Activated CD4-positive, alpha-beta T cell treated with anti-CD3 and anti-CD28 coated beads for 36 hours (primary cell): Measurements from ENCODE around the gene ESPNL. TPM values are rescaled to one million over a fixed set of nuclear protein-coding genes. Genes with fewer than 3 reads are reported as not detected.
A peak's percentile ranks its signal among the peaks of the same experiment; 100 is the strongest.
"Not testable (repeated sequence)": the region's sequence is repeated elsewhere in the genome, so short reads cannot be mapped to it uniquely, and the experiment has no call there.

Experiments
- ATAC-seq: fragments of 200-7000 bp; cut with Tn5 transposase; one replicate; pipeline ENCODE4 v1.10.0; 2021; ENCODE audit warnings: mild to moderate bottlenecking, moderate library complexity
- CTCF ChIA-PET: fragments of 350-600 bp; sonication (Branson Sonifier 250); formaldehyde crosslinking; loops from one replicate; lab custom pipeline; 2021; ENCODE audit warnings: antibody characterized with exemption; lab: Charles Lee
- POLR2A ChIA-PET: fragments of 350-600 bp; sonication (Branson Sonifier 250); formaldehyde crosslinking; loops from one replicate; lab custom pipeline; 2021; ENCODE audit warnings: antibody characterized with exemption, inconsistent platforms; lab: Charles Lee
- DNase-seq: peaks from one replicate; pipeline ENCODE4 v3.0.0-alpha.2; 2020
- H3K27ac Mint-ChIP-seq: one replicate; pipeline ENCODE4 v1.8.0; 2021; ENCODE audit warnings: mixed read lengths
- H3K27me3 Mint-ChIP-seq: one replicate; pipeline ENCODE4 v1.8.0; 2021; ENCODE audit warnings: mixed read lengths
- H3K36me3 Mint-ChIP-seq: one replicate; pipeline ENCODE4 v1.8.0; 2021; ENCODE audit warnings: low read depth, mixed read lengths
- H3K4me1 Mint-ChIP-seq: one replicate; pipeline ENCODE4 v1.8.0; 2021; ENCODE audit warnings: mixed read lengths
- H3K4me3 Mint-ChIP-seq: one replicate; pipeline ENCODE4 v1.8.0; 2021; ENCODE audit warnings: mild to moderate bottlenecking, moderate library complexity, mixed read lengths
- H3K9me3 Mint-ChIP-seq: one replicate; pipeline ENCODE4 v1.8.0; 2021; ENCODE audit warnings: low read depth, mixed read lengths
- intact Hi-C, 2 experiments: fragments of 100-400 bp; cut with DNase I in 1 of 2; cut with micrococcal nuclease in 1 of 2; formaldehyde crosslinking; loops; one replicate each; pipeline versions ENCODE4 v1.14.2 to v1.15.1; 2022 to 2024; cut with DNase I, micrococcal nuclease
- total RNA-seq, 2 experiments: library from RNA; stranded (reverse); gene quantifications; one replicate each; pipeline ENCODE4 v1.2.3, GENCODE V29; 2021

ESPNL gene
- total RNA-seq, 2 experiments from 2014 or later: 0.16 to 0.21 TPM

DNA sequence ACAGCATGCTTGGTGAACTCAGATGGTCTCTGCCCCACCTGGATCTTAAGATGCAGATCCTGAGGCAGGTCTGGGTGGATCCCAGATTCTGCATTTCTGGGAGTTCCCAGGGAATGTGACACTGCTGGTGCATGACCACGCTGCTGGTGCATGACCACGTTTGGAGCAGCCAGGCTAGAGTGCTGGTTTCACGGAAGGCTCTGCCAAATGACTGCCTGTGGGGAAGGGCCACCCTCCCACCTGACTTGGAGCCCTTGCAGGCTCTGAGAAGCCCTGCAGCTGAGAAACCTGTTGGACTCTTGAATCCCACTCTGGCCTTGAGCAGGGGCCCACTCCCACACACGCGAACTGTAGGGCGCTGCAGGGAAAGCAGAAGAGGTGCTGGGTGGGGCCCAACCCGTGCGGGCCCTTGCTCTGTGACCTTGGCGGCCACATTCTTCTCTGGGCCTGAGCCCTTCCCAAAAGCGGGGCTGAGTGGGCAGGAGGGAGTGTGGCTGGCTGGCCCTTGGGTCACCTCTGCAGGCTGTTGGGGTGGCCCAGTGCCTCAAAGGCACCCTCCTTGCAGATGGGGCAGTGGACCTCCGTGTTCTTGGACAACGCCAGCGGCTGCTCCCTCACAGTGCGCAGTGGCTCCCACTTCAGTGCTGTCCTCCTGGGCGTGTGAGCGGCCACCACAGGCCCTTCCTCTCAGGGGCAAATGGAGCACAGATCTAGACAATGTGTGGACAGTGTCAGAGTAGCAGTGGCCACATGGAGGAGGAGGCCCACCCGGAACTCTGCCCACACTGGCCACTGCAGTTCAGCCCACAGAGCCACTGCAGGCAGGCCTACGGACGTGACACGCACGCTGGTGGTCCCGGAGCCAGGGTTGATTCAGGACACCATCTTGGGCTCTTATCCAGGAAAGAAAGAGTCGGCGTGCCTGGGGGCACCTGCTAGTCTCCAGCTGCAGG, 66.5 kb downstream of the ESPNL start:
- Mint-ChIP-seq H3K4me3 (no peak overlapping the region), H3K9me3 (no peaks in the 10 kb centered on the region), H3K27ac (no peak overlapping the region), H3K27me3 (peaks cover 12% of the 10 kb centered on the region), H3K4me1 (peaks cover 5% of the 10 kb centered on the region), H3K36me3 (peaks cover 16% of the 10 kb centered on the region)
- DNase-seq: no peak
- no peak for ATAC-seq
- intact Hi-C loops: loop anchor here in 1 of 2 experiments (10.0 kb wide), 1 partner anchor 98 kb away; no protein-coding TSS in a partner anchor
- POLR2A ChIA-PET: no interaction called here
- CTCF ChIA-PET: no interaction called here

DNA sequence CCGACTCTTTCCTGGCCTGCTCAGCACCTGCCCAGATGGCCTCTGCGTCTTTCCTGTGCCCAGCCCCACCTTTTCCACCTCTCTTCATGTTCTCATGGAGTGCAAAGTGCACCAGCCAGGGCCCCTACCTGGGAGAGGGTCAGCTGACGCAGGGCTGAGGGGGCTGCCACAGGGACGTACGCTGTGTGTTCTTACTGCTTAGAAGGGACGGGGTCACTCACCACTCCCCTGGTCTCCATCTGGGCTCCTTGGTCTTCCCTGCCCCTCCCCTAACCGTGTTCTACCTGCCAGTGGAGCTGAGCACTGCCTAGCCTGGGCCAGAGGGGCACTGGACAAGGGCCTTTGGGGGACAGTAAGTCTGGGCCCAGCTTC, 67.2 kb downstream of the ESPNL start:
- ATAC-seq (no peak), DNase-seq (no peak)
- Mint-ChIP-seq H3K4me1 (peaks cover 5% of the 10 kb centered on the region), H3K27ac (no peak overlapping the region), H3K36me3 (peaks cover 22% of the 10 kb centered on the region), H3K9me3 (no peaks in the 10 kb centered on the region), H3K27me3 (peaks cover 12% of the 10 kb centered on the region), H3K4me3 (no peak overlapping the region)
- ChIA-PET CTCF (no interaction called here), POLR2A (no interaction called here)
- intact Hi-C loops: loop anchor here in 1 of 2 experiments (10.0 kb wide), 1 partner anchor 97 kb away; no protein-coding TSS in a partner anchor

DNA sequence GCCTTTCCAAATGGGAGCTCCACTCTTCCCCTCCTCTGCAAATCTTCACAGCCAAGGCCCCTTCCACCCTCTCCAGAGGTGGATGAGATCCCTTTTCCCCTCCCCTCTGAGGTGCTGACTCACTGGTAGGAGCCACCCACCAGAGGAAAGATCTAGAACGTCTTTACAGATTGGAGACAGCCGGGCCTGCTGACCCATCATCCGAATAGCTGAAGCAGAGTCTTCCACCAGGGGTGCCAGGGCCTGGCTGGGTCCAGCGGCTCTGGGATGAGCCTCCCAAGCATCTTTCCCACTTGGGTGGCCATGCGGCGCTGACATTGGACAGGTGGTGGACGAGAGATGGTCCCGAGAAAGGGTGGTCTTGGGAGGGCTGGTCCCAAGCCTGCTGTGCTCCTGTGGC, 67.6 kb downstream of the ESPNL start:
- Mint-ChIP-seq H3K27ac (no peak overlapping the region), H3K9me3 (no peaks in the 10 kb centered on the region), H3K4me1 (peaks cover 5% of the 10 kb centered on the region), H3K4me3 (no peak overlapping the region), H3K36me3 (peaks cover 26% of the 10 kb centered on the region), H3K27me3 (peaks cover 12% of the 10 kb centered on the region)
- ATAC-seq (no peak), DNase-seq (no peak)
- intact Hi-C loops: loop anchor here in 1 of 2 experiments (10.0 kb wide), 1 partner anchor 97 kb away; no protein-coding TSS in a partner anchor
- ChIA-PET POLR2A (no interaction called here), CTCF (no interaction called here)

DNA sequence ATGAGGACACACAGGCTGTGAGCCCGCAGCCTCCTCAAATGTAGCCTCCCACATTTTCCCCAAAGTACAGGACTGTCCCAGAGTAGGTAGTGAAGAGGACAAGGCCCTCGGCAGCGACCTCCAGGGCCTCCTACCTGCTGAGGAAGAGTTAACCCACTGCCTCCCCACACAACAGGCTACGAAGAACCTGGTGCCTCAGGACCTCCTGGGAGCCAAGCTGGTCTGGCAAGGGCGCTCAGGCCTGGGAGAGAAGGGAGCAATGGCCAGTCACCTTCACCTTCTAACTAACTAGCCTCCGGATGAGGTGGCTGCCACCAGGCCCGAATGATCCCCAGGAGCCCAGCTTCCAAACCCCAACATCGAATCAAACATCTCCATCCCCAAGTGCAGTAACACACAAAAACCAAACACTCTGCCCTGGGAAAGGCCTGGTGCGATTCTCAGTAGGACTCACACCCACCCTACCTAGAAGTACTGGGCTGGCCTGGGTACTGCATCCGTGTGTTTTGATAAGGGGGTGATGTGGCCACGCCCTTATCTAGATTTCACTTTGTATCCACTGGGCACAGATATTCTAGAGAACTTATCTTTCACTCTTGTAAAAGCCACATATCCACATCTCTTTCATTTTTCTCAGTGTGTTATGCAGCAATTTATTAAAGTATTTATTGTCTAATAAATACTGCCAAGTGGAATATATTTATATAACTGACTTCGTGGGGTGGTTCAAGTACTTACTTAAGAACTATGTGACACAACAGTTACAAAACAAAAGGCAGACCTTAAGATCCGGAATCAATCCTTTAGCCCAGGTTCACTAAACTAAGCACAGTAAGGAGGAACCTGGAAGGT, 68.3 kb downstream of the ESPNL start:
- Mint-ChIP-seq H3K27ac (no peak overlapping the region), H3K4me3 (no peak overlapping the region), H3K36me3 (peaks cover 33% of the 10 kb centered on the region), H3K27me3 (peaks cover 10% of the 10 kb centered on the region), H3K9me3 (no peaks in the 10 kb centered on the region), H3K4me1 (peaks cover 5% of the 10 kb centered on the region)
- ChIA-PET CTCF (no interaction called here), POLR2A (no interaction called here)
- intact Hi-C loops: loop anchor here in 1 of 2 experiments (10.0 kb wide), 1 partner anchor 96 kb away; no protein-coding TSS in a partner anchor
- ATAC-seq (no peak), DNase-seq (no peak)

DNA sequence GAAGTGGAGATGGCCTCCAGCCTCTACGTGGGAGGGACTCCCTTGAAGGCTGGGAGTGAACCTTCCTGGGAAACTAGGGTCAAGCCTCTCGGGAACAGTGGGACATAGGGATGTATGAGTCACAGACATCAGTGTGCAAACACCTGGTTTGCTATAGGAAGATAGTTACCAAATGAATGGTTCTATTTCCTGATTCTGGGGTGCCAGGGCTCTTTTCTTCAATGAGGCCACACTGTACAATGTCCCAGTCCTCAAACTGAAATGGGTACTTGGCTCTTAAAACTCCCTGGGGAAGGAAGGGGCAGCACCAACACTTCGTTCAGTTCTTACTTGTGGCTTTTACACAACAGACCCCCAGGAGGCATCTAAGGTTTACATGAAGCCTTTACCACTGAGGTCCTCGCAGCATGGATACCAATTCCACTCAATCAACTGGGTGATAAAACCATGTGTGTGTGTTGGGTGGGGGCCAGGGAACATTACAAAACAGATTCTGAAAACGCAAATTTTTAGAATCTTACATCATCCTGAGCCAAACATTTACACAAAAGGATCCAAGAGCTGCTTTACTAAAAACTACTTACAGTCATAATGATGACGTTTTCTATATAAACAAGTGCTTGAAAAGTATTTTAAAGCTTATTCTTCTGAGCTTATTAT, 69.0 kb downstream of the ESPNL start:
- no peaks in the 10 kb centered on the region for H3K9me3 Mint-ChIP-seq
- ChIA-PET POLR2A (no interaction called here), CTCF (no interaction called here)
- H3K27ac Mint-ChIP-seq: no peak overlapping the region
- intact Hi-C loops: loop anchor here in 1 of 2 experiments (10.0 kb wide), 1 partner anchor 96 kb away; no protein-coding TSS in a partner anchor
- H3K4me1 Mint-ChIP-seq: peaks cover 5% of the 10 kb centered on the region
- DNase-seq (no peak), ATAC-seq (no peak)
- H3K36me3 Mint-ChIP-seq: peaks cover 38% of the 10 kb centered on the region
- peaks cover 10% of the 10 kb centered on the region for H3K27me3 Mint-ChIP-seq
- H3K4me3 Mint-ChIP-seq: no peak overlapping the region

DNA sequence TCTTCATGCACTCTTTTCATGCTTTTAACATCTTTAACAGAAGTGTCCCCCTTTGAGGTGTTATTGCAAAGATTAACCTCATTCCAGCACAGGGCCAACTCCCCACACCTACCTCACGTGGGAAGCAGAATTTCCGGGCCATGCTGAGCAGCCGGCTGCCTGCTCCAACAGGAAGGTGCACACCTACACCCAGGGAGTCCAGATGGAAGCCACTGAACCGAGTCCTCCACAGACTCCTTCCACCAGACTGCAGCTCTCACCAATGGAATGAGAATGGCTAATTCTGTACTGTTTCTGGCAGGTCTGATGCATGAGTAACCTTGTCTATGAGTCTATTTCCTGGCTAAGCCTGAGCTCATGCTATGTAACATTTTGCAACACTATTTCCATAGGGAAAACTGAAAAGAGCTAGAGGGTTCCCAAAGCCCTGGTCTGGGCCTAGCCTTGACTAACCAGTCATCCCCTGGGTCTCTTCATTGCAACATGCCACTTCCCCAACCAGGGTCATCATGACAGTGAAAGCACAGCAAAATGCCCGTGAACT, 69.6 kb downstream of the ESPNL start:
- ATAC-seq: peak; percentile 25
- Mint-ChIP-seq H3K27ac (peak overlapping the region; percentile 40), H3K4me3 (no peak overlapping the region), H3K36me3 (peaks cover 38% of the 10 kb centered on the region), H3K9me3 (no peaks in the 10 kb centered on the region), H3K4me1 (peaks cover 5% of the 10 kb centered on the region), H3K27me3 (peaks cover 6% of the 10 kb centered on the region)
- intact Hi-C loops: loop anchor here in 1 of 2 experiments (10.0 kb wide), 1 partner anchor 95 kb away; no protein-coding TSS in a partner anchor
- POLR2A ChIA-PET: interaction anchor here (0.6 kb wide), 1 partner anchor 27 kb away, joined by 4 read pairs; no protein-coding TSS in a partner anchor
- CTCF ChIA-PET: no interaction called here
- no peak for DNase-seq

DNA sequence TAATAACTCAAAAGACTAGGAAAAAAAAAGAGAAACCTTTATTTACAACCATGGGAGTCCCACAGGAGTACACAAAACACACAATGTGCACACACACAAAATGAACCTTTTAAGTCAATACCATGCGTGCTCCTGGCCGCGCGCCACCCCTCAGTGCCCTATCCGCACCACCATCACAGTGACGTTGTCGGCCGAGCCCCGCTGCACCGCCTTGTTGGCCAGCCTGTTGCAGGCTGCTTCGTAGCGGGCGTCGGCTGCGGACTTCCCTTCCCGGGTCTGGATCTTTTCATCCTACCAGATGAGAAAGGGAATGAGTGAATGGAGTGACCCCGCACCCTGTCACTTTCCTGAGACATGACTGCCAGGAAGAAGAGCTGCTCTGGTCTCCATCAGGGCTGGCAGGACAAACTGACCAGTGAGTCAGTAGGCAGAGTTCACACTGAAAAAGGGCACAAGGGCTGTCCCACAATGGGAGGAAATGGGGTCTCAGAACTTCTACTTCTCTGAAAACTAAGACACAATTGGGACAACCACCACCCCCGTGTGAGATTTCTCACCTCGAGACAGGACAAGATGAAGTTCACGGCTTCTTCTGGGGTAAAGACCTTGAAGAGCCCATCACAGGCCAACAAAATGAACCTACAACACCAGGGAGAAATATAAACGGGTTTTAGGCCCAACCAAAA, 70.4 kb downstream of the ESPNL start:
- DNase-seq (no peak), ATAC-seq (no peak)
- no peaks in the 10 kb centered on the region for H3K9me3 Mint-ChIP-seq
- no peaks in the 10 kb centered on the region for H3K27me3 Mint-ChIP-seq
- peaks cover 5% of the 10 kb centered on the region for H3K4me1 Mint-ChIP-seq
- intact Hi-C loops: no loop called here
- POLR2A ChIA-PET: interaction anchor here (0.6 kb wide), 1 partner anchor 26 kb away, joined by 4 read pairs; no protein-coding TSS in a partner anchor
- H3K4me3 Mint-ChIP-seq: no peak overlapping the region
- no peak overlapping the region for H3K27ac Mint-ChIP-seq
- peaks cover 38% of the 10 kb centered on the region for H3K36me3 Mint-ChIP-seq
- CTCF ChIA-PET: no interaction called here

DNA sequence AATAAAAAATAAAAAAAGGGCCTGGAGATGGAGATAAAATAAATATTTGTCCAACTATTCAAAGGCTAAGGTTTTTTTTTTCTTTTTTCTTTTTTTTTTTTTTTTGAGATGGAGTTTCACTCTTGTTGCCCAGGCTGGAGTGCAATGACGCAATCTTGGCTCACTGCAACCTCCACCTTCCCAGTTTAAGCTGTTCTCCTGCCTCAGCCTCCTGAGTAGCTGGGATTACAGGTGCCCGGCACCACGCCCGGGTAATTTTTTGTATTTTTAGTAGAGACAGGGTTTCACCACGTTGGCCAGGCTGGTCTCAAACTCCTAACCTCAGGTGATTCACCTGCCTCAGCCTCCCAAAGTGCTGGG, 70.9 kb downstream of the ESPNL start:
- peaks cover 38% of the 10 kb centered on the region for H3K36me3 Mint-ChIP-seq
- intact Hi-C loops: not testable (repeated sequence)

DNA sequence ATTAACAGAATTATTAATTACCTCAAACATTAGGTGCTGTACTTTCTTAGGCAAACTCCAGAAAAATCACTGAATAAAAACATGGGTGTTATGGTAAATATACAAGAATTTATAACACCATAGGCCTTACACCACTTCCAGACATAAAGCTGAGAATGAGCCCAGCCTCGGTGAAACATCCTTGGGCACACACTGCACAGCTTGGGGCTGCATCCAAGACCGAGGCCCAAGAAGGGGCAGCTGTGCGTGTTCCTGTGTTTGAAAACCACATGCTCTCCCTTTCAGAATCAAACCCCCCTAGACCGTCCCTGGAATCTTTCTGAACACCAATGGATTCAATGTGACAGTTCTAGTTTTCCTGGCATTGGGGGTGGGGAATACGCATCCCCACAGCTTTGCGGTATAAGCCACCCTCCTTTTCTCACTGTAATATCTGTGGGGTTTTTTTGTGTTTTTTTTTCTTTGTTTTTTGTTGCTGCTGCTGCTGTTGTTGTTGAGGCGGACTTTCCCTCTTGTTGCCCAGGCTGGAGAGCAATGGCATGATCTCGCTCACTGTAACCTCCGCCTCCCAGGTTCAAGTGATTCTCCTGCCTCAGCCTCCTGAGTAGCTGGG, 71.5 kb downstream of the ESPNL start:
- H3K27me3 Mint-ChIP-seq: no peaks in the 10 kb centered on the region
- ChIA-PET POLR2A (no interaction called here), CTCF (interaction anchor here (0.6 kb wide), 2 partner anchors 42 to 108 kb away, joined by 3 read pairs; no protein-coding TSS in a partner anchor)
- ATAC-seq: no peak
- no peaks in the 10 kb centered on the region for H3K9me3 Mint-ChIP-seq
- intact Hi-C loops: no loop called here
- H3K4me3 Mint-ChIP-seq: no peak overlapping the region
- H3K4me1 Mint-ChIP-seq: peaks cover 5% of the 10 kb centered on the region
- H3K36me3 Mint-ChIP-seq: peaks cover 42% of the 10 kb centered on the region
- no peak for DNase-seq
- no peak overlapping the region for H3K27ac Mint-ChIP-seq

More for the DNA sequence above, 70.9 kb downstream of the ESPNL start:
- ATAC-seq, H3K27me3 Mint-ChIP-seq, H3K9me3 Mint-ChIP-seq, H3K4me3 Mint-ChIP-seq, DNase-seq, H3K27ac Mint-ChIP-seq, H3K4me1 Mint-ChIP-seq, POLR2A ChIA-PET: not testable (repeated sequence)
- CTCF ChIA-PET: interaction anchor here (0.6 kb wide), 1 partner anchor 43 kb away, joined by 3 read pairs; no protein-coding TSS in a partner anchor

DNA sequence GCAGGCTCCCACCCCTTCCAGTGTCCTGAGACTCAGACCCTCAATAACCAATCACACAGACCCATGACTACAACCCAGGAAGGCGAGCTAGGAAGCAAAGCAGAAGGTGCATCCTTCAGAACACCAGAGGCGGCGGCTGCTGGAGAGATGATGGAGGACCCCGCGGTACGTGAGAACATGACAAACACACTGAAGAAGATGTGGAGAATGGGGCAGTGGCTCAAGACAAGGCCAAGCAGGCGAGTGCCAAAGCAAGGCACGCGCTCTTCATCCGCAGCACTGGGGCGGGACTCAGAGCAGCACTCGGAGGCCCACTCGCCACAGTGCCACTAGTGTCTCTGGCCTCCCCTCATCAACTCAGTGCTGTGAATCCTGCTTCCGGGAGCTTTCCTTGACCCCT, 72.3 kb downstream of the ESPNL start:
- H3K36me3 Mint-ChIP-seq: peaks cover 48% of the 10 kb centered on the region
- H3K4me3 Mint-ChIP-seq: no peak overlapping the region
- CTCF ChIA-PET: interaction anchor here (0.6 kb wide), 1 partner anchor 107 kb away, joined by 3 read pairs; no protein-coding TSS in a partner anchor
- no peaks in the 10 kb centered on the region for H3K27me3 Mint-ChIP-seq
- peaks cover 5% of the 10 kb centered on the region for H3K4me1 Mint-ChIP-seq
- H3K27ac Mint-ChIP-seq: no peak overlapping the region
- POLR2A ChIA-PET: no interaction called here
- ATAC-seq (no peak), DNase-seq (no peak)
- intact Hi-C loops: no loop called here
- H3K9me3 Mint-ChIP-seq: no peaks in the 10 kb centered on the region
